Activated CD4-positive, alpha-beta memory T cell treated with anti-CD3 and anti-CD28 coated beads for 36 hours (primary cell): ENCODE results near the gene GPR26. TPM values are rescaled to one million over a fixed set of nuclear protein-coding genes. Genes with fewer than 3 reads are reported as not detected.

Experiments
- CTCF ChIA-PET: fragments of 350-600 bp; sonication (Branson Sonifier 250); formaldehyde crosslinking; loops from one replicate; lab custom pipeline; 2021; ENCODE audit warnings: antibody characterized with exemption, inconsistent platforms; lab: Charles Lee
- POLR2A ChIA-PET: fragments of 350-600 bp; sonication (Branson Sonifier 250); formaldehyde crosslinking; loops from one replicate; lab custom pipeline; 2021; ENCODE audit warnings: antibody characterized with exemption; lab: Charles Lee
- DNase-seq: peaks from one replicate; pipeline ENCODE4 v3.0.0-alpha.2; 2020
- H3K27ac Mint-ChIP-seq: one replicate; pipeline ENCODE4 v1.8.0; 2021; ENCODE audit warnings: mixed read lengths
- H3K27me3 Mint-ChIP-seq: one replicate; pipeline ENCODE4 v1.8.0; 2021; ENCODE audit warnings: mixed read lengths
- H3K36me3 Mint-ChIP-seq: one replicate; pipeline ENCODE4 v1.8.0; 2021; ENCODE audit warnings: mixed read lengths
- H3K4me1 Mint-ChIP-seq: one replicate; pipeline ENCODE4 v1.8.0; 2021; ENCODE audit warnings: low read depth, mixed read lengths
- H3K4me3 Mint-ChIP-seq: one replicate; pipeline ENCODE4 v1.8.0; 2021; ENCODE audit warnings: mild to moderate bottlenecking, mixed read lengths
- H3K9me3 Mint-ChIP-seq: one replicate; pipeline ENCODE4 v1.8.0; 2021; ENCODE audit warnings: mixed read lengths
- intact Hi-C: fragments of 100-400 bp; cut with micrococcal nuclease; formaldehyde crosslinking; loops from one replicate; pipeline ENCODE4 v1.15.1; 2023
- total RNA-seq, 2 experiments: library from RNA; stranded (reverse); gene quantifications; one replicate each; pipeline ENCODE4 v1.2.3, GENCODE V29; 2021

GPR26 gene
- total RNA-seq, 2 experiments from 2014 or later, result not detected

DNA sequence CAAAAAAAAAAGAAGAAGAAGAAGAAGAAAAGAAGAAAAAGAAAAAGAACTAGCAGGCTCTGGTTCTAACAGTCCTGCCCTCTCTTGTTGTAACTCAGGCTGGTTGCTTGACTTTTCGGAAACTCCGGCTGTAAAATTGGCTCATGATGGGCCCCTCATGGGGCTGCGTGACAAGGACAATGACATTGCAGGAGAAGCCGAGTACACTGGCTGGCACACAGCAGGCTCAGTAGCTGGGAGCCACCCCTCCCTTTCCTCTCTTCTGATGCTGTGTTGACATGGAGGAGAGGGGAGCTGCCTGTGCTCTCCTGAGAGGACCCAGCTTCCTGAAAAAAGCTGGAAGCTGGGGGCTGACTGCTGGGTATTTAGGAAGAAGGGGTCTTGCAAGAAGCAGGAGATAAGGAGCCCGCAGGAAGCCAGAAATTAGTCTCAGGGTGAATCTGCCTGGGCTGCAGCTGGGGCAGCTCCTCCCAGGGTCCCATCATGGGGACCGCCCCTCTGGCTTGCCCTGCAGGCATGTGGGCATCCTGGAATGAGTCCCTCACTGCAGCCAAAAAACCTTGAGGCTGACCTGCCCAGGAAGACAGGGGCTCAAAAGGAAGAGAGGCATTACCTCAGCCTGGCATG lies 14.6 kb upstream of the GPR26 start:
- H3K4me1 Mint-ChIP-seq, result no peaks in the 10 kb centered on the region
- H3K4me3 Mint-ChIP-seq, result no peak overlapping the region
- ChIA-PET CTCF (no interaction called here), POLR2A (no interaction called here)
- H3K27ac Mint-ChIP-seq, result no peak overlapping the region
- DNase-seq, result no peak
- H3K9me3 Mint-ChIP-seq, result no peaks in the 10 kb centered on the region
- no peaks in the 10 kb centered on the region for H3K36me3 Mint-ChIP-seq
- intact Hi-C loops, result no loop called here
- H3K27me3 Mint-ChIP-seq, result peaks cover 4% of the 10 kb centered on the region

- H3K27me3 Mint-ChIP-seq, result peaks cover 2% of the 10 kb centered on the region
- H3K9me3 Mint-ChIP-seq, result no peaks in the 10 kb centered on the region
- intact Hi-C loops, result no loop called here
- CTCF ChIA-PET, result no interaction called here
- no peaks in the 10 kb centered on the region for H3K4me1 Mint-ChIP-seq
- H3K4me3 Mint-ChIP-seq, result no peak overlapping the region
- no peaks in the 10 kb centered on the region for H3K36me3 Mint-ChIP-seq
- DNase-seq, result no peak
- H3K27ac Mint-ChIP-seq, result no peak overlapping the region
- POLR2A ChIA-PET, result no interaction called here
These were observed 10.4 kb upstream of the GPR26 start for GRCh38 chr10:123655751-123656150.

- intact Hi-C loops, result no loop called here
- no peak for DNase-seq
- H3K4me3 Mint-ChIP-seq, result no peak overlapping the region
- no peaks in the 10 kb centered on the region for H3K36me3 Mint-ChIP-seq
- H3K27ac Mint-ChIP-seq, result no peak overlapping the region
- H3K27me3 Mint-ChIP-seq, result peaks cover 15% of the 10 kb centered on the region
- POLR2A ChIA-PET, result no interaction called here
- peaks cover 4% of the 10 kb centered on the region for H3K9me3 Mint-ChIP-seq
- CTCF ChIA-PET, result no interaction called here
- H3K4me1 Mint-ChIP-seq, result no peaks in the 10 kb centered on the region
These were observed 2.6 kb upstream of the GPR26 start for GRCh38 chr10:123663522-123663921.

DNA sequence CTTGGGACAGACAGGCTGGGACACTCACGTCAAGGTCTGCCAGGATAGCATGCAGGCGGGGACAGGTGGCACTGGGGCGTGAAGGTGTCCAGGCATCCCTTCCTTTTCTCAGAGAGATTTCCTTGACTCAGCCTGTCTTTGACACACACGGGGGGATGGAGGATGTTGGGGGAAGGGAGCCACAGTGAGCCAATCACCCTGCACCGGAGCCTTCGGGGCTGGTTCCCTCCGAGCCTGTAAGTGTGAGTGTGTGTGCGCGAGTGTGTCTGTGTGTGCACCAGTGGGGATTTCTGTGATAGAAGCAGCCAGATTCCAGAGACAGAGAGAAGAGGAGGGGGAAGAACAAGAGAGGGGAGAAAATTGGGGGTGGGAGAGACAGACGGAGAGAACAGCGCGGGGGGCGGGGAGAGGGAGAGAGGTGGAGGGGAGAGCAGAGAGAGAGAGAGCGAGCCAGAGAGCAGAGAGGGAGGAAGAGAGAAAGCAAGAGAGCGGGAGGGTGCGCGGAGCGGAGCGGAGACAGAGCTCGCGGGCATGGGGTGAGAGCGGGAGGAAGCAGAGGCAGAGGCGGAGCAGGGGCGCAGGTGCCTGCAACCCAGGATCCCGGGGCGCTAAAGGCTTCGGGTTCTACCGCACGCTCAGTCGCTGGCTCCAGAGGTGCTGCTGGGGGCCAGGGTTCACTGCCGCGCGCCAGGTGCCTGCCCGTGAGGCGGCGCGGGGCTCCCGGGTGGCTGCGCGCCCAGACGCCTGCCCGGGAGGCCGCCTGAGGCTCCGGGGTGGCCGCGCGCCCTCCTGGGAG lies 466 bp upstream of the GPR26 start:
- peaks cover 4% of the 10 kb centered on the region for H3K9me3 Mint-ChIP-seq
- no peak overlapping the region for H3K4me3 Mint-ChIP-seq
- POLR2A ChIA-PET, result no interaction called here
- H3K36me3 Mint-ChIP-seq, result no peaks in the 10 kb centered on the region
- DNase-seq, result no peak
- intact Hi-C loops, result no loop called here
- peaks cover 15% of the 10 kb centered on the region for H3K27me3 Mint-ChIP-seq
- H3K4me1 Mint-ChIP-seq, result no peaks in the 10 kb centered on the region
- CTCF ChIA-PET, result no interaction called here
- no peak overlapping the region for H3K27ac Mint-ChIP-seq

DNA sequence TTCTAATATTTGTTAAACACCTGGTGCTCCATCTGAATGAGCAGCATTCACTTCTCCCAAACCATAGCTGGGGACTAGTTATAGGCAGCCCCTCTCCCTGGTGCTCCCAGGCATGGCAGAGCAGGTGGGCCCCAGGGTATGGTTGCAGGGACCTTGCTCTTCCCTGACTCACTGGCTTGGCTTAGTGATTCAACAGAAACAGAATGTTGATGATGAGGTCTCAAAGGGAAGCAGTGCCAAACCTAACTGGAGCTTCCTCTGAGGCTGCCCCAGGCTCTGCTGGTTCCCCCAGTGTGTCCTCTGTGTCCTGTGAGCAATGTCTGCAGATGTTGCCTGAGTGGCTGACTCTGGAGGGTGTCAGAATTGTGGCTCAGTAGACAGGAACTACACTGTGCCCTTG lies 3.7 kb downstream of the GPR26 start:
- peaks cover 13% of the 10 kb centered on the region for H3K27me3 Mint-ChIP-seq
- peaks cover 2% of the 10 kb centered on the region for H3K9me3 Mint-ChIP-seq
- no peak overlapping the region for H3K27ac Mint-ChIP-seq
- ChIA-PET POLR2A (no interaction called here), CTCF (no interaction called here)
- intact Hi-C loops, result no loop called here
- no peak for DNase-seq
- H3K4me3 Mint-ChIP-seq, result no peak overlapping the region
- no peaks in the 10 kb centered on the region for H3K36me3 Mint-ChIP-seq
- H3K4me1 Mint-ChIP-seq, result no peaks in the 10 kb centered on the region

DNA sequence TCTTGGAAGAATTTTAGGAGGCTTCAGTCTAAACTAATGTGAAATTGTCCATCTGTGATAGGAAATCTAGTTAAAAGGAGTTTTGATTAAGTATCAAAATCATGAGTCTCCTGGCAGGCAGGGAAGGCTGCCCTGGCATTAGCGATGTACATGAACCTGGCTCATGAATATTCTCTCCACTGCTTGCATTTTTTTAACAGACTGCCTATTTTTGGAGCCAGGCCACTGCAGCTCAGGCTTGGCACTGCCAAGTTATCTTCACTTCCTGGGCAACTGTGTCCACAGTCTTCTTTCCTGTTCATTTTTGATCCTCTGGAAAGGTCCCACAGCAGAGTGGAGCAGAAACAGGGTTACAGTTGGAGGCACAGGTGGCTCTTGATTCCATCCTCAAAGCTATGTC lies 7.0 kb downstream of the GPR26 start:
- Mint-ChIP-seq H3K27ac (no peak overlapping the region), H3K4me1 (no peaks in the 10 kb centered on the region), H3K27me3 (no peaks in the 10 kb centered on the region), H3K4me3 (no peak overlapping the region), H3K36me3 (no peaks in the 10 kb centered on the region), H3K9me3 (no peaks in the 10 kb centered on the region)
- DNase-seq, result no peak
- ChIA-PET POLR2A (no interaction called here), CTCF (no interaction called here)
- intact Hi-C loops, result no loop called here

DNA sequence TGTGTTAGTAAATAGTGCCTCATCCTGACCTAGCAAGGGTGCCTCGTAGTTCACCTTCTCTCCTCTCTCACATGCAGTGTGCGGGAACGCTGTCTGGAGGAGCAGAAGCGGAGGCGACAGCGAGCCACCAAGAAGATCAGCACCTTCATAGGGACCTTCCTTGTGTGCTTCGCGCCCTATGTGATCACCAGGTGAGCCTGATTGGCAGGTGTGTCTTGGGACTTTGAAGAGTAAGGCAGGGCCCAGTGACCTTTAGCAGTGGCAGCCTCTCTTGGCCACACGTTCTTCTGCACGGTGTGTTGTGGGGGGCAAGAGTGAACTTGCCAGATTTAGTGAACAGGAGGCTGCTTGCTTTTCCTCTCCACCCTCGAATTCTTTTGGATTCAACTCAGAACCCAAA lies 8.6 kb downstream of the GPR26 start:
- POLR2A ChIA-PET, result no interaction called here
- CTCF ChIA-PET, result no interaction called here

DNA sequence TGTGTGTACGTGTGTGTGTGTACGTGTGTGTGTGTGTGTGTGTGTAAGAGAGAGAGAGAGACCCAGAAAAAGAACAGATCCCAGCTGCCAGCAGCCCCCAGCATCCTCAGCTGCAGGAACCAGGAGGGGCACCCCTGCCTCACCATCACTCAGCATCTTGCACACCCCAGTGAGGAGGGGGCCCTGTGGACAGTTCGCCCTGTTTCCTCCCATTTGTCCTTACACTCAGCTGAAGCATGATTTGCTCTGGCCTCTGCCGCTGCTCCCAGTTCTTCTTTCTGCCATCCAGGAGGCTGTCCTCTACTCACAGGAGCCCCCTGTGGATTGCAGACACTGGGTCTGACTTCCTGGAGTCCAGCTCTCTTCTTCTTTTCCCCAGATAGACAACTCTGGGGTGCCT lies 9.7 kb downstream of the GPR26 start:
- H3K36me3 Mint-ChIP-seq, result no peaks in the 10 kb centered on the region
- ChIA-PET CTCF (no interaction called here), POLR2A (no interaction called here)
- no peaks in the 10 kb centered on the region for H3K27me3 Mint-ChIP-seq
- H3K4me1 Mint-ChIP-seq, result no peaks in the 10 kb centered on the region
- H3K9me3 Mint-ChIP-seq, result no peaks in the 10 kb centered on the region
- no peak for DNase-seq
- intact Hi-C loops, result no loop called here
- H3K4me3 Mint-ChIP-seq, result no peak overlapping the region
- no peak overlapping the region for H3K27ac Mint-ChIP-seq

More for the DNA sequence above, 8.6 kb downstream of the GPR26 start:
- Mint-ChIP-seq H3K36me3 (no peaks in the 10 kb centered on the region), H3K4me1 (no peaks in the 10 kb centered on the region), H3K27me3 (no peaks in the 10 kb centered on the region), H3K9me3 (no peaks in the 10 kb centered on the region), H3K27ac (no peak overlapping the region), H3K4me3 (no peak overlapping the region)
- intact Hi-C loops, result no loop called here
- no peak for DNase-seq

DNA sequence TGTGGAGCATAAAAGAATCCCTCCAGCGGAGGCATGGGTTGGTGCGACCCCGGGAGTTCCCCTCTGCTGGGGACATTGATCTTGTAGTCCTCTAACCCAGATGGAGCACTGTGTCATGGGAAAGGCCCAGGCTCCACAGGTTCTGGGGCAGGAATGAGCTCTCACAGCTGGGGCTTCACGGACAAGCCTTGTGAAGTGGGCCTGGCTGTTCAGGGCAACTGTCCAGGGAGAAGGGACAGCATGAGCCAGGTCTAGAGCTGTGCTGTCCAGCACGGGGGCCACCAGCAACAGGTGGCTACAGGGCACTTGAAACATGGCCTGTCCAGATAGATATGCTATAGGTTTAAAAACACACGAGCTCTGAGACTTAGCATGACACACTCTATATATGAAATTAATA lies 11.4 kb downstream of the GPR26 start:
- H3K27ac Mint-ChIP-seq, result no peak overlapping the region
- intact Hi-C loops, result no loop called here
- no peak overlapping the region for H3K4me3 Mint-ChIP-seq
- no peak for DNase-seq
- H3K27me3 Mint-ChIP-seq, result no peaks in the 10 kb centered on the region
- H3K4me1 Mint-ChIP-seq, result no peaks in the 10 kb centered on the region
- H3K36me3 Mint-ChIP-seq, result no peaks in the 10 kb centered on the region
- ChIA-PET POLR2A (no interaction called here), CTCF (no interaction called here)
- H3K9me3 Mint-ChIP-seq, result no peaks in the 10 kb centered on the region

- intact Hi-C loops, result no loop called here
- H3K27me3 Mint-ChIP-seq, result no peaks in the 10 kb centered on the region
- CTCF ChIA-PET, result no interaction called here
These were observed 12.2 kb downstream of the GPR26 start for GRCh38 chr10:123678376-123678775.

DNA sequence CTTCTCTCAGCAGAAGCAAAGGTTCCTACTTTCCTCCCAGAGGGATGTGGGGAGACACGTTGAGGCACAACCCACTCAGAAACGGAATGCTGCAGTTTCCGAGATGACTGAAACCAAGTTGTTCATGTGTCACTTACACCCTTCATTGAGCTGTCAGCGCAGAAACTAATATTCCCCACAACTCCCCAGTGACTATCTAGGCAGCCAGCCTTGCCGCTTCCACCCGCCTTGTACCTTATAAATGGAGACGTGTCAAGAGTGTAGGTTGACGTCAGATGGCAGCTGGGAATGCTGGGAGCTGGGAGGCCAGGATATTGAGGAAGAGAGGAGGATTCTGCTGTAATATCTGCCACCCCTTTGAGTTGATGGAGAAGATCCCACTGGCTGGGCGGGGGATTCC lies 15.1 kb downstream of the GPR26 start:
- Mint-ChIP-seq H3K4me1 (no peaks in the 10 kb centered on the region), H3K27me3 (no peaks in the 10 kb centered on the region), H3K4me3 (no peak overlapping the region), H3K27ac (no peak overlapping the region), H3K36me3 (no peaks in the 10 kb centered on the region), H3K9me3 (no peaks in the 10 kb centered on the region)
- POLR2A ChIA-PET, result no interaction called here
- no peak for DNase-seq
- intact Hi-C loops, result no loop called here
- CTCF ChIA-PET, result no interaction called here

More at GRCh38 chr10:123678376-123678775, 12.2 kb downstream of the GPR26 start:
- no peak for DNase-seq
- POLR2A ChIA-PET, result no interaction called here
- Mint-ChIP-seq H3K4me1 (no peaks in the 10 kb centered on the region), H3K27ac (no peak overlapping the region), H3K9me3 (no peaks in the 10 kb centered on the region), H3K4me3 (no peak overlapping the region), H3K36me3 (no peaks in the 10 kb centered on the region)

DNA sequence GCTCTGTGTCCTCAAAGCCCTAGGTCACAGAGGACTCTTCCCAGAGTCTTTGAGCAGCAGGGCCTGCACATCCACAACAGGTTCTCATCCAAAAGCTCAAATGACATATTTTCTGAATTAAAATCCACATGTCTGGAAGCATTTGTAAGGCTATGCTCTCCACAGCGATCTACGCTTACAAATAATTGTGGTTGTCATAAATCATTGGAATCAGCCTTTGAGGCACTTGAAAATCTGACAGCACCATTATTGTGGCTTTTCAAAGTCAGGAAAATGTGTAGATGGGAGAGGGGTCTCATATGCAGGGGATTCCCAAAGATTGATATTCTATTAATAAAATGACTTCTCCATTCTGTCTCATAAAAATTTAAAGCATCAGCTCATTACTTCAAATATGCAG lies 16.3 kb downstream of the GPR26 start:
- POLR2A ChIA-PET, result no interaction called here
- DNase-seq, result no peak
- Mint-ChIP-seq H3K4me3 (no peak overlapping the region), H3K36me3 (no peaks in the 10 kb centered on the region), H3K4me1 (no peaks in the 10 kb centered on the region), H3K27ac (no peak overlapping the region), H3K27me3 (no peaks in the 10 kb centered on the region), H3K9me3 (no peaks in the 10 kb centered on the region)
- CTCF ChIA-PET, result no interaction called here
- intact Hi-C loops, result no loop called here

DNA sequence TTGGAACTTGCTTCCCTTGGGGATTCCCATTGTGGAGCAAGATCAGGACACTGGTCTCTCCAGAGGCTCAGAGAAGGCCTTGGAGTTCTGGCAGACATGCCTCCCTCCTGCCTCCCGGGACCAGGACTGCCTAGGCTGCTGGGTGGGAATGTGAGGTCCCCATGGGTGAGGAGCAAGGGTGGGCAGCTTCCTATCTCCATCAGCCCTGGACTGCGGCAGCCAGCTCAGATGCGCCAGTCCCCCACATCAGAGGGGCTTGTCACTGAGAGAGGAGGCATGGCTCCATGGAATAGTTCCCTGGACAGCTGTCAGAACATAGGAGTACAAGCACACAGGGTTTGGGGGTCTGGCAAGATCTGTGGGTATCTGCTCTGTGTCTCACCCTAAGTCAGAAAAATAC lies 17.3 kb downstream of the GPR26 start:
- ChIA-PET POLR2A (no interaction called here), CTCF (no interaction called here)
- H3K4me1 Mint-ChIP-seq, result no peaks in the 10 kb centered on the region
- no peaks in the 10 kb centered on the region for H3K9me3 Mint-ChIP-seq
- intact Hi-C loops, result no loop called here
- H3K4me3 Mint-ChIP-seq, result no peak overlapping the region
- H3K27me3 Mint-ChIP-seq, result no peaks in the 10 kb centered on the region
- DNase-seq, result no peak
- no peaks in the 10 kb centered on the region for H3K36me3 Mint-ChIP-seq
- no peak overlapping the region for H3K27ac Mint-ChIP-seq
